Measurements from ENCODE around the gene ATP10B.
"Not testable (repeated sequence)": the region's sequence is repeated elsewhere in the genome, so short reads cannot be mapped to it uniquely, and the experiment has no call there.

Gene ATP10B

GRCh38 chr5:160852049-160852448 is at the start of gene ATP10B:
ATP10B (minus strand) TSS chr5:160852211; CDS start chr5:160688074, 164,137 bp downstream.
- DNase-seq: no peak

- DNase-seq: no peak
Measured at GRCh38 chr5:160901656-160902055, 49.6 kb upstream of the ATP10B start.

GRCh38 chr5:160899735-160900134 is 47.7 kb upstream of the ATP10B start:
- DNase-seq: no peak

GRCh38 chr5:160893180-160893964 is 41.4 kb upstream of the ATP10B start:
- DNase-seq: not testable (repeated sequence)

- no peak for DNase-seq
Measured at GRCh38 chr5:160887780-160888179, 35.8 kb upstream of the ATP10B start.

- not testable (repeated sequence) for DNase-seq
Measured at GRCh38 chr5:160873560-160874200, 21.7 kb upstream of the ATP10B start.

GRCh38 chr5:160869989-160870521 is 18.0 kb upstream of the ATP10B start:
- DNase-seq: no peak

- no peak for DNase-seq
Measured at GRCh38 chr5:160867976-160868375, 16.0 kb upstream of the ATP10B start.

GRCh38 chr5:160851451-160851850 is 560 bp downstream of the ATP10B start:
- no peak for DNase-seq

- no peak for DNase-seq
Measured at GRCh38 chr5:160850421-160850820, 1.6 kb downstream of the ATP10B start.

GRCh38 chr5:160847526-160848085 is 4.4 kb downstream of the ATP10B start:
- no peak for DNase-seq

GRCh38 chr5:160846642-160847041 is 5.4 kb downstream of the ATP10B start:
- DNase-seq: no peak

- DNase-seq: no peak
Measured at GRCh38 chr5:160844177-160844576, 7.8 kb downstream of the ATP10B start.

GRCh38 chr5:160843240-160843639 is 8.8 kb downstream of the ATP10B start:
- DNase-seq: no peak

GRCh38 chr5:160837749-160838593 is 14.0 kb downstream of the ATP10B start:
- DNase-seq: no peak

- DNase-seq: no peak
Measured at GRCh38 chr5:160837211-160837610, 14.8 kb downstream of the ATP10B start.

- no peak for DNase-seq
Measured at GRCh38 chr5:160835818-160836528, 16.0 kb downstream of the ATP10B start.

GRCh38 chr5:160835376-160835775 is 16.6 kb downstream of the ATP10B start:
- no peak for DNase-seq

GRCh38 chr5:160833806-160834205 is 18.2 kb downstream of the ATP10B start:
- DNase-seq: no peak

- DNase-seq: no peak
Measured at GRCh38 chr5:160831801-160832200, 20.2 kb downstream of the ATP10B start.

GRCh38 chr5:160824301-160825001 is 27.6 kb downstream of the ATP10B start:
- DNase-seq: no peak

Measured in activated CD4-positive, alpha-beta T cell treated with anti-CD3 and anti-CD28 coated beads for 4 hours (primary cell).